T-helper 2 cell treated with Interferon-gamma antibody and Interleukin-4, amounts not matched to agents 5 μg/mL and 100 μg/mL, for 36 hours (primary cell): ENCODE results near the gene TLDC2.
"Not testable (repeated sequence)": the region's sequence is repeated elsewhere in the genome, so short reads cannot be mapped to it uniquely, and the experiment has no call there.

ENCODE experiments used
- DNase-seq: peaks from one replicate; pipeline ENCODE4 v3.0.0; 2021; ENCODE audit warnings: low spot score
- H3K27ac Mint-ChIP-seq: one replicate; pipeline ENCODE4 v1.8.0; 2021; ENCODE audit warnings: mild to moderate bottlenecking, mixed read lengths
- H3K27me3 Mint-ChIP-seq: one replicate; pipeline ENCODE4 v1.8.0; 2021; ENCODE audit warnings: low read depth, mixed read lengths
- H3K36me3 Mint-ChIP-seq: one replicate; pipeline ENCODE4 v1.8.0; 2021; ENCODE audit warnings: low read depth, mixed read lengths
- H3K4me1 Mint-ChIP-seq: one replicate; pipeline ENCODE4 v1.8.0; 2021; ENCODE audit warnings: low read depth, mixed read lengths
- H3K4me3 Mint-ChIP-seq: one replicate; pipeline ENCODE4 v1.8.0; 2022; ENCODE audit warnings: mild to moderate bottlenecking, moderate library complexity, mixed read lengths
- H3K9me3 Mint-ChIP-seq: one replicate; pipeline ENCODE4 v1.8.0; 2021; ENCODE audit warnings: mixed read lengths

The TLDC2 gene

DNA sequence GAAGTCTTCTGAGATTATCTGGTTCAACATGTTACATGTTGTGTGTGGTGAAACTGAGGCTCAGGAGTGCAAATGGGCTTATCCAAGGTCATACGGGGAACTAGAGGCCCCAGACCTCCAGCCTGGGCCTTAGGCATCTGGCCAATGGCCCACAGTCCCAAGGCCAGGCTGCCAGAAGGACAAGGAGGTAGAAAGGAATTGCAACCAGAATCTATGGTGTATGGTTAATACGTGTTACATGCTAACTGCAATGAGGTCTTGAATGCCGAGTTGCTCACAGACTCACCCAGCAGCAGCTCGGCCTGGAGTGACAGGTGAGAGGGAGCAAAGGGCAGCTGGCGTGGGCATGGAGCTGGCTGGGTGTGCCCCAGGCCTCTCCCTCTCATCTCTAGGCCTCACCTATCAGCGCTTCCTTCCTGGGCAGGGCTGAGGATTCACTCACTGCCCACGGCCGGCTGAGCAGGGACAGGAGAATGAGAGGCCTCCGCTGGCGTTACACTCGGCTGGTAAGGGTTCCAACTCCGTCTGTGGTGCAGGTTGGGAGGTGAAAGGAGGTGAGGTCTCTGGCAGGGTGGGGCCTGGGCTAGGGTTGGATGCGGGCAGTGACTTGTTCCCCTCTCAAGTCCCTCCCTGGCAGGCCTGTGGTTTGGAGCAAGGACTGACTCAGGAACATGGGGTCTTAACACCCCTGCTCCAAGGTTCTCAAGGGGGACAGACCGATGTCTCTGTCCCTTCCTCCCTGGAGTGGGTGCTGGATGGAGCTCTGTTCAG lies at the start of gene TLDC2:
Gene TLDC2 (plus strand): TSS at position 437 of the 771 bp plus-strand sequence. CDS start 37 bp downstream, at position 474.
- DNase-seq: no peak
- Mint-ChIP-seq H3K27me3 (no peaks in the 10 kb centered on the region), H3K4me1 (no peaks in the 10 kb centered on the region), H3K4me3 (no peak within 1 kb of the TSS), H3K36me3 (no peaks in the 10 kb centered on the region), H3K9me3 (no peaks in the 10 kb centered on the region), H3K27ac (no peak within 1 kb of the TSS)

DNA sequence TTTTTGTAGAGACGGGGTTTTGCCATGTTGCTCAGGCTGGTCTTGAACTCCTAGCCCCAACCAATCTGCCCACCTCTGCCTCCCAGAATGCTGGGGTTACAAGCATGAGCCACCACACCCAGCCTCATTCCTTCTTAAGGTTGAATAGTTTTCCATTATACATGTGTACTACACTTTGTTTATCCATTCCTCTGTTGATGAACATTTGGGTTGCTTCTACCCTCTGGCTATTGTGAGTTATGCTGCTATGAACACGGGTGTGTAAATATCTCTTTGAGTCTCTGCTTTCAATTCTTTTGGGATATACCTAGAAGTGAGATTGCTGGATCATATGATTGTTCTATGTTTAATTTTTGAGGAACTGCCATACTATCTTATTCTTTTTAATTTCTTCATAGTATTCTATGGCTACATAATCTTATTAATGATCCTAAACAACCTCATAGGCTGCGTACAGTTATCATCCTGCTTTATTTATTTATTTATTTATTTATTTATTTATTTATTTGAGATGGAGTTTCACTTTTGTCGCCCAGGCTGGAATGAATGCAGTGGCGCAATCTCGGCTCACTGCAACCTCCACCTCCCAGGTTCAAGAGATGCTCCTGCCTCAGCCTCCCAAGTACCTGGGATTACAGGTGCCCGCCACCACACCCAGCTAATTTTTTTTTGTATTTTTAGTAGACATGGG lies 49.2 kb upstream of the TLDC2 start:
- Mint-ChIP-seq H3K4me1 (peaks cover 15% of the 10 kb centered on the region), H3K27me3 (no peaks in the 10 kb centered on the region), H3K27ac (no peak overlapping the region), H3K4me3 (no peak overlapping the region), H3K36me3 (peaks cover 2% of the 10 kb centered on the region), H3K9me3 (no peaks in the 10 kb centered on the region)
- no peak for DNase-seq

- H3K27me3 Mint-ChIP-seq: no peaks in the 10 kb centered on the region
- peaks cover 15% of the 10 kb centered on the region for H3K4me1 Mint-ChIP-seq
- peak overlapping the region; percentile 50 for H3K27ac Mint-ChIP-seq
- DNase-seq: peak; percentile 17
- peaks cover 2% of the 10 kb centered on the region for H3K36me3 Mint-ChIP-seq
- no peaks in the 10 kb centered on the region for H3K9me3 Mint-ChIP-seq
- H3K4me3 Mint-ChIP-seq: peak overlapping the region; percentile 41
Observed at GRCh38 chr20:36827541-36828279, 48.2 kb upstream of the TLDC2 start.

DNA sequence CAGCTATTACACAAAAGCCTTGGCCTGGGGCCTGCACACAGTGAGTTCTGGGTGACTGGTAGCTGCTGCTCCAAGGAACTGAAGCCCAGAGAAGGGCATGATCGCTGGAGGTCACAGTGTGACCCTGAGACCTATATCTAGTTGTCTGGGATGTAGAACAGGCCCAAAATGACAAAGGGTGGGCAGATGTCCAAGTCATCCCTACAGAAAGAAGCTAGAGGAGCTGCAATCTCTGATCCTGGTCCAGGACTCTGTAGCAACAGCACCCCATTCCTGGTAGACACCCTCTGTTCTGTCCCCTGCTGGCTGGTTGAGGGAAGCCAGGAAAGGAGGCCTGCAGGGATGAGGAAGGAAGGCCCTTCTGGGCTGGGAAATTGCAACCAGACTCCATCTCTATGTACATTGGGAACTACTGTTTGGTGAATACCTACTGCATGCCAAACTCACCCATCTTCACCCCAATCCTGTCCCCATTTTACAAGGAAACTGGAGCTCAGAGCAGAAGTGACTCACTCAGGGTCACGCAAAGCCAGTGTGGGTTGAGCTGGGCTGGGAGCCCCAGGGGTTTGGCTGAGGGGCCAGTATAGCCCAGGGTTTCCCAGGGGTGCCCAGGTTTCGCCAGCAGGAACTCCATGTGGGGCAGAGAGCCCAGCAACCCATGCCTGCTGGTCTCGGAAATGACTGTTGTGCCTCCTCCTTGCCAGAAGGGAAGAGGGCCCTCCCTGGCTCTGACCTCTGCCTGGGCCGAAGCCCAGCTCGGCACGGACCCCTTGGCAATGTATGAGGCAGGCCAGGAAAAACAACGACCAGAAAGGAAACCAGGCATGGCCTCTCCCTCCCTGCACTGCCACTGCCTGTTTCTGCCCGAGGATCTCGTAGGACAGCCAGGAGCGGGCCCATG lies 44.9 kb upstream of the TLDC2 start:
- H3K27ac Mint-ChIP-seq: no peak overlapping the region
- H3K27me3 Mint-ChIP-seq: no peaks in the 10 kb centered on the region
- H3K4me1 Mint-ChIP-seq: peaks cover 22% of the 10 kb centered on the region
- peaks cover 2% of the 10 kb centered on the region for H3K36me3 Mint-ChIP-seq
- no peak overlapping the region for H3K4me3 Mint-ChIP-seq
- no peaks in the 10 kb centered on the region for H3K9me3 Mint-ChIP-seq
- DNase-seq: no peak

- no peak overlapping the region for H3K4me3 Mint-ChIP-seq
- H3K27ac Mint-ChIP-seq: no peak overlapping the region
- H3K9me3 Mint-ChIP-seq: no peaks in the 10 kb centered on the region
Observed at GRCh38 chr20:36832791-36833190, 43.1 kb upstream of the TLDC2 start.

GRCh38 chr20:36833275-36834020 lies 42.5 kb upstream of the TLDC2 start:
- DNase-seq: no peak
- Mint-ChIP-seq H3K4me1 (peaks cover 14% of the 10 kb centered on the region), H3K27ac (peak overlapping the region; percentile 52), H3K9me3 (no peaks in the 10 kb centered on the region), H3K36me3 (no peaks in the 10 kb centered on the region), H3K27me3 (no peaks in the 10 kb centered on the region), H3K4me3 (no peak overlapping the region)

More at GRCh38 chr20:36832791-36833190, 43.1 kb upstream of the TLDC2 start:
- peaks cover 20% of the 10 kb centered on the region for H3K4me1 Mint-ChIP-seq
- H3K27me3 Mint-ChIP-seq: no peaks in the 10 kb centered on the region
- DNase-seq: no peak
- H3K36me3 Mint-ChIP-seq: no peaks in the 10 kb centered on the region

GRCh38 chr20:36835025-36835424 lies 40.9 kb upstream of the TLDC2 start:
- DNase-seq: no peak
- Mint-ChIP-seq H3K9me3 (no peaks in the 10 kb centered on the region), H3K4me1 (peaks cover 14% of the 10 kb centered on the region), H3K27me3 (no peaks in the 10 kb centered on the region), H3K27ac (peak overlapping the region; percentile 90), H3K36me3 (no peaks in the 10 kb centered on the region), H3K4me3 (peak overlapping the region; percentile 84)

GRCh38 chr20:36835453-36836198 lies 40.3 kb upstream of the TLDC2 start:
- H3K4me3 Mint-ChIP-seq: peak overlapping the region; percentile 84
- H3K27ac Mint-ChIP-seq: peak overlapping the region; percentile 90
- peaks cover 14% of the 10 kb centered on the region for H3K4me1 Mint-ChIP-seq
- H3K36me3 Mint-ChIP-seq: no peaks in the 10 kb centered on the region
- DNase-seq: peak; percentile 83
- H3K9me3 Mint-ChIP-seq: no peaks in the 10 kb centered on the region
- no peaks in the 10 kb centered on the region for H3K27me3 Mint-ChIP-seq

DNA sequence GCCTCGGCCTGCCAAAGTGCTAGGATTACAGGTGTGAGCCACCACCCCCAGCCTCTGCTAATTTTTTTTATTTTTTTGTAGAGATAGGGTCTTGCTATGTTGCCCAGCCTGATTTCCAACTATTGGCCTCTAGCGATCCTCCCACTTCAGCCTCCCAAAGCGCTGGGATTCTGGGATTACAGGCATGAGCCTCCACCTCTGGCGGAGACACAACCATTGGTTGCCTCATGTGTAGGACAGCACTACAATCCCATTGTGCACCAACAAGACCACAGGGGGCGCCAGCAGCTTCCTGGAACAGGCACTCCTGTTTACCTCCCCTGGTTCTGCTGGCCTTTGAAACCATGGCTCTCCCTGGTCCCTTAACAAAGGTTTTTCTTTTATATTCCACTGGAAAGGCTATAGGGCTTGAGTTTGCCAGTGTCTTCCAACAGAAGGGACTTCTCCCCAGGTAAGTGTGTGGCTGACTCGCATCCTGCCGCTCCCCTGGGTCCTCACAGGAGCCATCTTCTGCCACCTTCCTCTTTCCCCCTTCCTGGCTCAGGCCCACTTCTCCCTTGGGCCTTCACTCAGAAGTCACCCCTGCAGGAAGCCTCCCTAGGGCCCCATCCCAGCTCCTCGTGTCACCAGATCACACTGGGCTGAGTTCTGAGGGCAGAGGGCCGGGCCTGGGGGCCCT lies 39.2 kb upstream of the TLDC2 start:
- peak overlapping the region; percentile 70 for H3K4me3 Mint-ChIP-seq
- H3K27ac Mint-ChIP-seq: peak overlapping the region; percentile 70
- H3K4me1 Mint-ChIP-seq: peaks cover 18% of the 10 kb centered on the region
- H3K27me3 Mint-ChIP-seq: no peaks in the 10 kb centered on the region
- DNase-seq: peak; percentile 46
- H3K36me3 Mint-ChIP-seq: no peaks in the 10 kb centered on the region
- H3K9me3 Mint-ChIP-seq: no peaks in the 10 kb centered on the region

DNA sequence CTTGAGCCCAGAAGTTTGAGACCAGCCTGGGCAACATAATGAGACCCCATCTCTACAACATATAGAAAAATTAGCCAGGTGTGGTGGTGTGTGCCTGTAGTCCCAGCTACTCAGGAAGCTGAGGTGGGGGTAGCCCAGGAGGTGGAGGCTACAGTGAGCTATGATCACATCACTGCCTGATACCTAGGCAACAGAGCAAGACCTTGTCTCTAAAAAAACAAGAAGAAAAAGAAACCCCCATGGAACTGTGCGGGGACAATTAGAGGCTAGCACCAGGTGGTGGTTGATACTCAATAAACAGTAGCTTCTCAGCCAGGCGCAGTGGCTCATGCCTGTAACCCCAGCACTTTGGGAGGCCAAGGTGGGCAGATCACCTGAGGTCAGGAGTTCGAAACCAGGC lies 37.6 kb upstream of the TLDC2 start:
- not testable (repeated sequence) for H3K36me3 Mint-ChIP-seq, H3K4me3 Mint-ChIP-seq, H3K27ac Mint-ChIP-seq, DNase-seq, H3K27me3 Mint-ChIP-seq, H3K9me3 Mint-ChIP-seq
- peaks cover 26% of the 10 kb centered on the region for H3K4me1 Mint-ChIP-seq

DNA sequence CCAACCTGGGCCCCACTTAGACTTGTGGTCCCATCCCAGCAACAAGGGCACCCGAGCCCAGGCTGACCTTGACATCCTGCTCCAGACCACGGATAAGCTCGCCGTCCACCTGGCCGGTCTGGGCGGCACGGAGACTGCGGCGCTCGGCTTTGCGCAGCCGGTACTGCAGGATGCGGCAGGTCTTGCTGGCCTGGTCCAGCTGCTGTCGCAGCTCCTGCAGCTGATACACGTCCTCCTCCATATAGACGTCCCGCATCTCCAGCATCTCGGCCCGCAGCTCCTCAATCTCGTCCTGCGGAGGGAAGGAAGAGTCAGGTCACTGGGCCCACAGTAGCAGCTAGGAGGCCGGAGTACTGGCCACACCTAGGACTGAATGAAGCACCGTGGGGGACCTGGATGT lies 36.8 kb upstream of the TLDC2 start:
- no peak overlapping the region for H3K4me3 Mint-ChIP-seq
- H3K4me1 Mint-ChIP-seq: peaks cover 30% of the 10 kb centered on the region
- no peaks in the 10 kb centered on the region for H3K27me3 Mint-ChIP-seq
- no peak for DNase-seq
- H3K9me3 Mint-ChIP-seq: no peaks in the 10 kb centered on the region
- no peak overlapping the region for H3K27ac Mint-ChIP-seq
- no peaks in the 10 kb centered on the region for H3K36me3 Mint-ChIP-seq

DNA sequence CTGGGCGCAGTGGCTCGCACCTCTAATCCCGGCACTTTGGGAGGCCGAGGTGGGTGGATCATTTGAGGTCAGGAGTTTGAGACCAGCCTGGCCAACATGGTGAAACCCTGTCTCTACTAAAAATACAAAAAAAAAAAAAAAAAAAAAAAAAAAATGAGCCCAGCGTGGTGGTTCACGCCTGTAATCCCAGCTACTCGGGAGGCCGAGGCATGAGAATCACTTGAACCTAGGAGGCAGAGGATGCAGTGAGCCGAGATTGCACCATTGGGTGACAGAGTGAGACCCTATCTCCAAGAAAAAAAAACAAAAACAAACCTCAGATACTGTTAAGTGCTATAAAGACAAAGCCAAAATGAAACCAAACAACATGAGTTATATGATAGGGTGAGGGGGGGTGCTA lies 34.9 kb upstream of the TLDC2 start:
- Mint-ChIP-seq H3K4me1 (peaks cover 23% of the 10 kb centered on the region), H3K27ac (peak overlapping the region; percentile 92)
- H3K36me3 Mint-ChIP-seq, DNase-seq, H3K9me3 Mint-ChIP-seq, H3K27me3 Mint-ChIP-seq, H3K4me3 Mint-ChIP-seq: not testable (repeated sequence)
